ENCODE measurements around the gene MRS2.
"Not testable (repeated sequence)": the region's sequence is repeated elsewhere in the genome, so short reads cannot be mapped to it uniquely, and the experiment has no call there.

The MRS2 gene

GRCh38 chr6:24391208-24391607, 11.5 kb upstream of the MRS2 start:
- DNase-seq: no peak

GRCh38 chr6:24391756-24392405, 10.9 kb upstream of the MRS2 start:
- no peak for DNase-seq

- no peak for DNase-seq
Observed at GRCh38 chr6:24394061-24394779, 8.5 kb upstream of the MRS2 start.

- no peak for DNase-seq
Observed at GRCh38 chr6:24394780-24395437, 7.8 kb upstream of the MRS2 start.

GRCh38 chr6:24396824-24397223, 5.9 kb upstream of the MRS2 start:
- no peak for DNase-seq

- DNase-seq: no peak
Observed at GRCh38 chr6:24397631-24398030, 5.1 kb upstream of the MRS2 start.

- DNase-seq: not testable (repeated sequence)
Observed at GRCh38 chr6:24400045-24401039, 2.4 kb upstream of the MRS2 start.

- DNase-seq: no peak
Observed at GRCh38 chr6:24401458-24401857, 1.3 kb upstream of the MRS2 start.

- no peak for DNase-seq
Observed at GRCh38 chr6:24403501-24403824, 727 bp downstream of the MRS2 start.

- DNase-seq: no peak
Observed at GRCh38 chr6:24405262-24405661, 2.5 kb downstream of the MRS2 start.

- no peak for DNase-seq
Observed at GRCh38 chr6:24408719-24409410, 6.1 kb downstream of the MRS2 start.

GRCh38 chr6:24410622-24411021, 7.9 kb downstream of the MRS2 start:
- no peak for DNase-seq

- DNase-seq: no peak
Observed at GRCh38 chr6:24412294-24412693, 9.6 kb downstream of the MRS2 start.

- DNase-seq: not testable (repeated sequence)
Observed at GRCh38 chr6:24414531-24414930, 11.8 kb downstream of the MRS2 start.

- DNase-seq: no peak
Observed at GRCh38 chr6:24415753-24416152, 13.0 kb downstream of the MRS2 start.

GRCh38 chr6:24419526-24419925, 16.8 kb downstream of the MRS2 start:
- DNase-seq: no peak

- DNase-seq: no peak
Observed at GRCh38 chr6:24425091-24425490, 22.4 kb downstream of the MRS2 start.

- DNase-seq: no peak
Observed at GRCh38 chr6:24426729-24427446, 24.2 kb downstream of the MRS2 start.

- no peak for DNase-seq
Observed at GRCh38 chr6:24428615-24429014, 25.9 kb downstream of the MRS2 start.

GRCh38 chr6:24429146-24429545, 26.4 kb downstream of the MRS2 start:
- DNase-seq: no peak

- DNase-seq: no peak
Observed at GRCh38 chr6:24430086-24430485, 27.4 kb downstream of the MRS2 start.

GRCh38 chr6:24431045-24431451, 28.3 kb downstream of the MRS2 start:
- DNase-seq: no peak
